ENCODE results near the gene AIPL1.

DNA sequence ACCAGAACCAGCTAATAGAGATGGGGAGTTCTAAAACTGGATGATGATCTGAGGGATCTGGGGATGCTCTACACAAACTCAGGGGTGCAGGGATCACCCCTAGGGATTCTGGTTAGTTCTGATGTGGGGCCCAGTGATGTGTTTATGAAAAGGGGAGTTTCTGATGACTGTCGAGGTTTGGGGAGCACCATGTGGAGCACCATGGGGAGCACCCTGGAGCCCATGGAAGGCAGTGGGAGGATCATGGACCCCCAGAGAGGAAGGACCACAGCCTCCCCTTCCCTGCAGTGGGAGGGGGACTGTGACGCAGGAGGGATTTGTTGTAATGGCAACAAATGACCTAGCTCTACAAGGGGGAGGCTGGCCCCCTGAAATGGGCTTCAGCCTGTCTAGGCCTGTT, 27.8 kb upstream of the AIPL1 start:
- TF ChIP-seq, protein P1, sequence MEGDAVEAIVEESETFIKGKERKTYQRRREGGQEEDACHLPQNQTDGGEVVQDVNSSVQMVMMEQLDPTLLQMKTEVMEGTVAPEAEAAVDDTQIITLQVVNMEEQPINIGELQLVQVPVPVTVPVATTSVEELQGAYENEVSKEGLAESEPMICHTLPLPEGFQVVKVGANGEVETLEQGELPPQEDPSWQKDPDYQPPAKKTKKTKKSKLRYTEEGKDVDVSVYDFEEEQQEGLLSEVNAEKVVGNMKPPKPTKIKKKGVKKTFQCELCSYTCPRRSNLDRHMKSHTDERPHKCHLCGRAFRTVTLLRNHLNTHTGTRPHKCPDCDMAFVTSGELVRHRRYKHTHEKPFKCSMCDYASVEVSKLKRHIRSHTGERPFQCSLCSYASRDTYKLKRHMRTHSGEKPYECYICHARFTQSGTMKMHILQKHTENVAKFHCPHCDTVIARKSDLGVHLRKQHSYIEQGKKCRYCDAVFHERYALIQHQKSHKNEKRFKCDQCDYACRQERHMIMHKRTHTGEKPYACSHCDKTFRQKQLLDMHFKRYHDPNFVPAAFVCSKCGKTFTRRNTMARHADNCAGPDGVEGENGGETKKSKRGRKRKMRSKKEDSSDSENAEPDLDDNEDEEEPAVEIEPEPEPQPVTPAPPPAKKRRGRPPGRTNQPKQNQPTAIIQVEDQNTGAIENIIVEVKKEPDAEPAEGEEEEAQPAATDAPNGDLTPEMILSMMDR (IDR thresholded peaks at IDR 0.05), result no peak
- TF ChIP-seq POLR2A (IDR thresholded peaks at IDR 0.05), result no peak
- TF ChIP-seq POLR2AphosphoS5 (IDR thresholded peaks at IDR 0.05), result no peak
